HG02623 (cell line): ENCODE data around the gene CCDC24.

Experiments used
- ATAC-seq: cut with Tn5 transposase; IDR thresholded peaks from one replicate; pipeline ENCODE4 v1.9.1; 2021; ENCODE audit warnings: moderate library complexity; ENCODE audit not compliant: unreplicated experiment

CCDC24 gene

DNA sequence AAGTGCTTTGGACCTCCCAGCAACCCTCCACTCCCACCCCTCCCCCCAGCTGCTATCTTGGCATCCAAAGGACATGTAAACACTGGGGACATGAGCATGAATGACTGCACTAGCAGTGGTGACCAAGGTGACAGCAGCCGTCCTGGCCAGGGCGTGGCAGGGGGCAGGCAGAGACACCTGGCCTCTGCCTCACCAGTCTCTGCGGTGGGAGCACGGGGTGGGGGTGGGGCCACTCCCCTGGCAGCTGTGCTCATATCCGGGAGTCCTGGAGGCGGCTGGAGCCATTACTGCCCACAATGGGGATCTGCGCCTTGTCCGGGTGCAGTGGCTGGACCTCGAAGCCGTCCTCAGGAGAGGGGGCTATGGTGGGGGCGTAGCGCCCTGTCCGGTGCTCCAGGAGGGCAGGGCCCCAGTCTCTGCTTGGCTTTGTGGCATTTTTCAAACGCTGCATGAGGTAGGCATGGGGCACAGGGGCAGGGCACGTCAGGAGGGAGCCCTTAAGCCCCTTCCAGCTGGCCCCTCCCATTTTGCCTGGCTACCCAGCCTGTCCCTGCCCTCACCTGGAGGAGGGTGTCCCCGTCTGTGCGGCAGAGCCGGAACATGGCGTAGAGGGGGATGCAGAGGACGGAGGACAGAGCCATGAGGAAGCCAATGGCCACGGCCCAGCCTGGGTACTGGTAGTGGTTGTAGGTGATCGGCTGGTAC is 6.0 kb downstream of the CCDC24 start:
- ATAC-seq = no peak

DNA sequence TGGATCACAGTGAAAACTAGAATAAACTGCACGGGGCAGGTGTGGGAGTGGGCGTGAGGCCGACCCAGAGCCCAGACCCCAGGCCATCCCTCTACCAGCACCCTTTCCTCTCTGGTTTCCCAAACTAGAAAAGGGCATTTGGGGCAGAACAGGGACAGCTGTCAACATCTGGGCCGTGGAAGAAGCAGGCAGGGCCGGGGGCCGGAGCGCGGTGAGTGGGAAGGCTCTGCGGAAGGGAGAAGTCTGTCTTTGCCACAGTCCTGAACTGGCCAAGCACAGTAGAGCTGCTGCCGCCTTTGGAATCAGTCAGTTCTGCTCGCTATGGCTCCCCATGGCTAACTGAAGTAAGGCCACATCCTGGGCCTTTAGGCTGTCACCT is 6.6 kb downstream of the CCDC24 start:
- ATAC-seq = no peak

DNA sequence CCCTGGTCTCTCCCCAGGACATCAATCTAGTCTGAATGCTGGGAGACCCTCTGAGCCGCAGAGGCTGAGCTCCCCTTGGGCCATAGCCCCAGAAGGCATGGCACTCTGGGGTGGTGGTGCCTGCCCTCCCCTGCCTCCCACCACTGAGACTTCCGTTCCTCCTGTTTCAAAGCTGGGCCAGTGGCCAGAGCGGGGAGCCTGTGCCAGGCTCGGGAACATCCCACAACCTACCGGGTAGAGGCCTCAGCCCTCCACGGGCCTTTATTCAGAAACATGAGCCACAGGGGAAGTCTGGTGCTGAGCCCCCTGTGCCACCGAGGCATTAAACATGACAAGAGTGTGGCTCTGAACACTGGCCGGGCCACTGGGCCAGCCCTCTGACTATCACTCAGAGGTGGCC is 8.1 kb downstream of the CCDC24 start:
- no peak for ATAC-seq

DNA sequence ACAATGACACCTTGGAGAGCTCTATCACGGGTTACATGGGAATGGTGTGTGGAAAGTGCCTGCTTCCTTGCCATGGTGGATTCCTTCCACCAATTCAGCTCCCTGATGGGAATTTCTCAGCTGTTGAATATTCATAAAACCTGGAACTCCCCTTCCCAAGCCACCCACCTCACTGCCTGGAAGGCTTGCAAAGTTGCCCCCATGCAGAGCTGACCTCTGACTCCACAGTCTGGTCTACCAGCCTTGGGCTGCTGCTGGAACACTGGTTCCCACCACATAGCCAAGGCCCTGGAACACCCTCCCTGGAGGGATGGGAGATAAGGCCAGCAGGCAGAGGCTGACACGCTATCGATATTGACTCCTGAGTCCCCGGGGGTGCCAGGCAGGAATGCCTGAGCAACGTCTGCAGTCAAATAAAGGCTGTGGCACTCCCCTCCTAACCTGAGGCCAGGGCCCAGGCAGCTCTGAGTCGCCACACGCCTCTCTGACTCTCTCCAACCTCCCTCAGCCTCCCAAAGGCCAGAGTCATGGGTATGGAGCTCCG is 8.8 kb downstream of the CCDC24 start:
- no peak for ATAC-seq

DNA sequence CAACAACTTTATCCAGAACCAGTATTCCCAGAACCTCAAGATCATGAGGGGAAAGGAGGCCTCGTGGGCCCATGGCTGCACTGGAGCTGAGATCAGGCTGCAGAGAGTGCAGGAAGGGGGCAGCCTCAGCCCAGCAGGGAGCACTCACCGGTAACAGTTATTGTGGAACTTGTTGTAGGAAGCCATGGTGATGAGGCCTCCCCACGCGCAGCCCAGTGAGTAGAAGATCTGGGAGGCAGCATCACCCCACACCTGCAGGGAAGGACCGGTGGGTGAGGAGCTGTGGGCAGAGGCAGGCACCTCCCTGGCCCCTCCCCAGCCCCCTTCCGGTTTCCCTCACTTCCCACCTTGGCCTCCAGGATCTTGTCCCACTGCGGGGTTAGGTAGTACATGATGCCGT is 10.8 kb downstream of the CCDC24 start:
- no peak for ATAC-seq

DNA sequence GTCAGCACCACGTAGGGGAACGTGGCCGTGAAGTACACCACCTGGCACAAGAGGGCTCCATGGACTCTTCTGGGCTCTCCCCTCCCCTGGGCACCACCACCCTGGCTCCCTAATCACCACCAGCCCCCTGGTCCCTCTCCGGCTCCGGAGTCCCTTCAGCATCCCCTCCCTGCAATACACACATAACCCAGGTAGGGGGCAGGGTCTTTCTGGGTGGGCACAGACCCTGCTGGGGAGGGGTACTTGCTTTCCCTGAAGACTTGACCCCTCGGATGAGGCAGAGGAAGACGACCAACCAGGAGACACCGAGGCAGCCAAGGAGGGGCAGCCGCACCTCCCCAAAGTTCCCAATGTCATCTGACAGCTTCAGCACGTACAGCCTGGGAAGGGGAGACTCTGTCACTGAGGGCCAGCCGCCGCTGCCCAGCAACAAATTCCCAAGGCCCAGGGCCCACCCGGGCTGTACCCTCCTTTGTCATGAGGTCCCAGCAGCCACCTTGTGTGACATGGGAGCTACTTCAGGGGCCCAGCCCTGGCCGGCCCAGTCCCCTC is 11.3 kb downstream of the CCDC24 start:
- no peak for ATAC-seq

DNA sequence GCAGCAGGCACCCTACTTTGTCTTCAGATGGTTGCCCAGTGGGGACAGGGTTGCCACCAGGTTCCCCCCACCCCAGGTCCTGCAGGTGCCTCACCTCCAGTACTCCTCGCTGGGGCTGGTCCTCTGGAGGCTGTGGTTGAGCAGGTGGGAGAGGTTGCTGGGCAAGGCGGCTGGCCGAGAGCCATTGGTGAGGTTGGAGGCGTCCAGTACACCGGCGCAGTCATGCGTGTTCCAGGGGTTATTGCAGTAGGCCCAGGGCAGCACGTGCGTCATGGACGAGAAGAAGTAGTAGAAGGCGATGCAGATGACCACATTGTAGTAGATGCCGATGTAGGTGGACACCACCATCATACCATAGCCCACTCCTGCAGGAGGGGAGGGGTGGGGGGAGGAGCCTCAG is 16.9 kb downstream of the CCDC24 start:
- no peak for ATAC-seq

DNA sequence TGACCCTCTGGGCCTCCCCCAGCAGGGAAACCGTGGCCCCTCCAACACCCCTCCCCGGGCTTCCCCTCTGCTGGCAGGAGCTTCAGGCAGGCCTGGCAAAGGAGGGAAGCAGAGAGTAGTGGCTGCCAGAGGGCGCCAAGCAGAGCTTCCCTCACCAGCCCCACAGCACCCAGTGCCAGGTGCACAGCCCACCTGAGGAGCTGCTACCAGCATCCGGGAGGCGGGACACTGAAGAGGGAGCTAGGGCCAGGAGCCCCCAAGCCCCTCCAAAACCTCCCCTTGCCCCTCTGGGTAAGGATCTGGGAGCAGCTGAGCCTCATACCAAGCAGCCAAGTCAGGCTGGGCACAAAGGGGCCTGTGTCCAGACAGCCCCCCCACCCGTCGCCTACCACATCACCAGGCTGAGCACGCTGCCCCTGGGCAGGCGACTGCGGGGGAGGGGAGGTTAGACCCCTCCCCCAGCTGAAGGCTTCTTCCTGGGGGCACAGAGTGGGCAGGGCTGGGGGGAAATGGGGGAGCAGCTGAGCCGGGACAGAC is 19.6 kb downstream of the CCDC24 start:
- no peak for ATAC-seq

DNA sequence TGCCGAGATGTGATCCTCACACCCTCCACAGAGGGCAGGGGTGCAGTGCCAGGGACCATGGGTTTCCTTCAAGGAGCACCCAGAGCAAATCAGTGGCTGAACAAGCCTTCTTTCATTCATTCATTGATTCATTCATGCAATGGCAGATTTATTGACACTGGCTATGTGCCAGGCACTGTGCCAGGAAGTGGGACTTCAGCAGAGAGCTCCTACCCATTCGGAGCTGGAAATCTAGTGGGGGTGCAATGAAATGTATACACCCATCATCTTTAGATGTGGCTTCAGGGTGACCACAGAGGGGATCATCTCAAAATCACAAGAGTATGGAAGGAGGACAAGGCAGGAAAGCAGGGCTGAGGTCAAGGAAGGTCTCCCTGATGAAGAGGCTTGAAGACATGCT is 21.0 kb downstream of the CCDC24 start:
- no peak for ATAC-seq

DNA sequence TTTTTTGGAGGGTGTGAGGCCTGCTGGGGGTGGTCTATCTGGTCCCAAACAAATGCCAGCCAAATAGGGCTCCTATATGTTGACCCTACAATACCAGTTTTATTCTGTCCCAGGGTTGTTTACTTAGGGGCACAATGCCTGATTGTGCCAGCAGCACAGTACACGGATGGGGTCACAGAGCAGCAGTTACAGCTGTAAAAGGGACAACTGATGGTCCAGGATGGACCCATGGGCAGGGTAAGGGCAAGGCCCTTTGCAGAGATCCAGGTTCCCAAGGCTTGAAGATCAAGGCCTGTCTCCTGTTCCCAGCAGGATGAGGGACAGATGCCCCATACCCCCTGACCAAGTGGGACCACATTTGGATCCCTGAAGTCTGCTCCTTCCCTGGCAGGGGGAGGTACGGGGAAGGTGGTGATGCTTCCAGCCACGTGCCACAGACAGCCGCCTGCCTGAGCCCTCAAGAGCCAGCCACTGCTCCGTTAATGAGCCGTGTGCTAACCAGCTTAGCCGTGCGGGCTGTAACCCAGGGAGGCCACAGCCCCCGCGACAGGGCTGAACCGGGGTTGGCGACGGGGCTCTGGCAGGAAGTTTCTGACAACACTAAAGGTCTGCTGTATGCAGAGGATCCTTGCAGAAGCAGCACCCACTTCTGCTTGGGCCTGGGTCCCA is 21.7 kb downstream of the CCDC24 start:
- no peak for ATAC-seq

DNA sequence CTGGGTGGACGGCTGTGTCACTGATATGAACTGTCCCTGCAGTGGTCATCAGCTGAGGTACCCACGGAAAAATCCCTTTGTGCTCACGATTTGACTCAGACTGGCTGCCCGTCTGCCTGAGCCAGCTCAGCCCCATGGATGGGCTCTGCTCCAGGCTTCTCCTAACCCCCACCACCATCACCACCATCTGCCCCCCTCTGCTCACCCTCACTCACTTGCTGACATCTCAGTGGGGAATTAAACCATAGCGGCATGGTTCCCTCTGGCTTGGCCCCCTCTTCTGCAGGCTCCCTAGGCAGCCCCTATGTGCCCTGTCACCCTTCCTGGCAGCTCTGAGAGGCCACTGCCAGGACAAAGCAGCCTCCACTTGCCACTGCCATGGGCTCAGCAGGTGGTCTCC is 22.6 kb downstream of the CCDC24 start:
- no peak for ATAC-seq

DNA sequence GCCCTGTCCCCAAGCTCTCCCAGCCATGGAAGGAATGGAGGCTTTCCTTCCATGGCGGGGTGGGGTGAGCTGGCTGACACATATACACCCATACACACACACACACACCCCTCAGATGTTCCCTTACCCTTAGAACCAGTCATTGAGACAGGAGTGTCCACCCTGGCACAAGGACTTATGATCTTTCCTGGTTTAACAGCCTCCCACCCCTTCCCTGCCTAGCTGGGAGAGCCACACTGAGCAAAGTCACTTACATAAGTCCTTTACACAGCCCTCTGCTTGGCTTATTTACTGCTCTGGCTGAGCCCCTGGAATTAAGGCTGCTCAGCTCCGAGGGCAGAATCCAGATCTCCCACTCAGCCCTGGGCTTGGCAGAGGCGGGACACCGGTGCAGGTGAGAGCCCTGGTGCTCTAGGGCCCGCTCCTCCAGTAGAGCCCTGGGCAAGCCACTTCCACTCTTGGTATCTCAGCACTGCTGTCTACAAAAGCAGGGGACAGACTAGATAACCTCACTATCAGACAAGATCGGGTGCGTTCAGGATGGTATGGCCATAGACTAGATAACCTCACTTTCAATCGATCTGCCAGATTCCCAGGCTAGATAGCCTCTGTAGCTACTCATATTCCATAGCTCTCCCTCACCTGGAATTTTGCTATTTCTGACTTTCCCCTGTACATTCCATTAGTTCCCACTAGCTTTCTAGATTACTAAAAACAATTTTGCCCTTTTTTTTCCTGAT is 23.1 kb downstream of the CCDC24 start:
- no peak for ATAC-seq

DNA sequence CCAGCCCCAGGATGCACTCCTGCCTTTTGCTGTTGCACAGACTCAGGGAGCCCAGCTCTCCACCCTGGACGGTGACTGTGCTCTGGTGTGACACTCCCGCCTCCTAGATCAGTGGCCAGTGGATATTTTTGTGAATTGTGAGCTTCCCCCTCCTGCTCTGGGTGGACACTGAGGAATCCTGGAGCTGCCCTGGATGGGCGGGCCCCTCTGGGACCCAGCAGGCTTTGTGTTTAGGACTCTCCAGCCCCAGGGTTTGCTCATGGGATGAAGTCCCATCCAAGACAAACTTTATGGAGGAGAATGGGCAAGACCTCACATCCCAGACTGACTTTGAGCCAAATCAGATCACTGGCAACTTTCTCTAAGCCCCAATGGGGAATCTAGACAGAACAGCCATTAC is 23.8 kb downstream of the CCDC24 start:
- ATAC-seq = no peak

DNA sequence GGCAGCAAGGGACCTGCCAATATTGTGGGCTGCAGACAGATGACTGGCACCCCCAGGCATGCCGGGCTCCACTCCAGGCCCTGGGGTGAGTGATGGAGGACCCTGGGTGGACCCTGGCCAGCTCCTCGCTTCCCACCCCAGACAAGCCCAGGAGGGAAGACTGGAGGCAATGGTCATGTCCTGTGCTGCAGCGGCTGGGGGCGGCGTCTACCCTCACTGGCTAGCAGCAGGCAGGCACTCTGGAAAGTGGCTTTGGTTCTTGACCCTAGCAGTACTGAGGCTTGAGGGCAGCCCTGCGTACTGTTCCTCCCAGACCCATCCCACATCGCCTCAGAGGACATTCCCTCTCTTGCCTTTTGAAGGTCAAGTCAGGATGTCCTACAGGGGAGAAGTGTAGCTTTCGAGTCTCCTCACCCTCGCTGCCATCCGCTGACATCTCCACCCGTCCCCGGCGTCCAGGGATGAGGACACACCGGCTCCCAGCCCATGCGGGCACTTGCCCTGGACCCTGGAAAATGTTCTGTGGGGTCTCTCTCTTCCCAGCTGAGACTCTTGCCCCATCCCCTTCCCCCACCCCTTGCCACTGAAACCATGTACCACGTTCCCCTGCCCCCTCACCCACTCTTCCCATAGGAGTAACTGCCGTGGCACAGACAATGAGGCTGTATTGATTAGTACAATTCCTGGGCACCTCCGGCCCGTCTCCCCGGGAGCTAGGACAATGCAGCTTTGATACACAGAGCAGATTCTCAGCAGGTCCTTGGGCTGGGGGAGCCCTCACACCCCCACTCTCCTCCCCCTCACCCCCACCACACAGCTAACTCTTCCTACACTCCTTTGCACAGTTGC is 24.9 kb downstream of the CCDC24 start:
- ATAC-seq = no peak

DNA sequence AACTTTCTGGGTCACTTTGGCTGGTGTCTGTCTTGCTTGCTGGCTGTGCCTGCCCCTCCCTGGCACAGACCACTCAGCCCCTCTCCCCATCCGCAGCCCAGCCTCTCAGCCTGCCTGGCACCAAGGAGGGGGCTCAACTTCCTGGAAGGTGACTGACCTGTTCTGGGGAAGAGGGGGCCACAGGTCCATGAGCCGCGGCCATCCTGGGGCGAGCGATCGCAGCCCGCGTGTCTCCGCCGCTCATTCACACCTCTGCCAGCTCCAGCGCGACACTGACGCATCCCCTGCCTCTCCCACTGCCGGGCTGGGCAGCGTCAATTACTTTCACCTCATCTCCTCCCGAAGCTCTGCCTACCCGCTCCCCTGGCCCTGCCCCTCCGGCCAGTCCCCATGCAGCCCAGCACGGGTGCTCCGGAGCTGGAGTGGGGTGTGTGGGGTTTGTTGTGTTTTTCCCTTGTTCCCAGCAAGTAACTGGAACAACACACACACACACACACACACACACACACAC is 25.5 kb downstream of the CCDC24 start:
- ATAC-seq = no peak

DNA sequence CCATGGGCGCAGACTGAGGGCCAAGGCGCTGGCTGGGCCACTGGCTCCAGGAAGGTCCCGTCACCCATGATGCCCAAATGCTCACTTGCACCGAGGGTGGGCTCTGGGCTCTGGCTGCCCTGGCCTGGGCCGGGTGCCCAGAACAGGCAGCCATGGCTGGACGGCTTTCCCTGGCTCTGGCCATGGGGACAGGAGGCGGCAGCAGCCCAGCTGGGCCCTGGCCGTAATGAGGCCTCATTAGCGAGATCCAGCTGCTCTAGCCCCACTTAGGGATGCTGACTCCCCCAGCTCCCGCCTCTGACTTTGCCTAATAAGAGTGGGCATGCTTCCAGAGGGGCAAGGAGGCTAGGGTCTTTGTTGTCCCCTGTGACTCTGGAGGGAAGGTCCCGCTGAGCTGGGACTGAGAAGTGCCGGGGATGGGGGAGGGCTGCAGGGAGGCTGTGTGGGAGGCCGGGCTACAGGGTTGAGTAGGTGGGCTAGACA is 28.1 kb downstream of the CCDC24 start:
- no peak for ATAC-seq

DNA sequence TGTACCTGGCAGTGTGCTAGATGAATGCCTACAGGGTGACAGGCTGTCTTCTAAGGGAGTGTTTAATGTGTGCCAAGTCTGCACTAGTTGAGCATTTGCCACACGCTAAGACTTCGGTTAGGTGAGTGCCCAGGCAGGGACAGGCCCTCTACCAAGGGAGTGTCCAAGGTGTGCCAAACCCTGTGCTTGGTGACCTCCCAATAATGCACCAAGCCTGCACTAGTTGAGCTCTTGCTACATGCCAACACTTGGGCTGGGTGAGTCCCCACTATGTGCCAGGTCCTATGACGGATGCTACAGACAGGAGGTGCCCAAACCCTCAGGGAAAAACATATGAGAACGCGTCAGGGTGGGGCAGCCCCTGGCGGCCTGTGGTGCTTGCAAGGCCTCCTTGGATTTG is 29.1 kb downstream of the CCDC24 start:
- ATAC-seq = no peak

DNA sequence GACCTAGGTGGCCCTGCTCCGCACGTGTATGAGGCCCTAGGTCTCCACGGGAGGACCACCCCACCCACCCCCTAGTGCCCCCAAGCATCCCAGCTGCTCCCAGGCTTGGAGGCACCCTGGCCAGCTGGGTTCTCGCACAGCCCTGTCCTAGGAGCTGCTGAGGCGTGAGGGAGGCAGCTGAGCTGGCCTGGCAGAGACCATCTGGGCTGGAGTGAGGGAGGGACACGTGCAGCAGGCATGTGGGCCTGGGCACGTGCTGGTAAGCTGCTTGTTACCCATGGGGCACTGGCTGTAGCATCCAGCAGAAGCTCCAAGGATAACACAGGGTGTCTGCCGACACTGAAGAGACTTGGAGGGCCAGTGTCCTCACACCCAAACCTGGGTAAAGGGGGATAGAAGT is 29.8 kb downstream of the CCDC24 start:
- no peak for ATAC-seq

DNA sequence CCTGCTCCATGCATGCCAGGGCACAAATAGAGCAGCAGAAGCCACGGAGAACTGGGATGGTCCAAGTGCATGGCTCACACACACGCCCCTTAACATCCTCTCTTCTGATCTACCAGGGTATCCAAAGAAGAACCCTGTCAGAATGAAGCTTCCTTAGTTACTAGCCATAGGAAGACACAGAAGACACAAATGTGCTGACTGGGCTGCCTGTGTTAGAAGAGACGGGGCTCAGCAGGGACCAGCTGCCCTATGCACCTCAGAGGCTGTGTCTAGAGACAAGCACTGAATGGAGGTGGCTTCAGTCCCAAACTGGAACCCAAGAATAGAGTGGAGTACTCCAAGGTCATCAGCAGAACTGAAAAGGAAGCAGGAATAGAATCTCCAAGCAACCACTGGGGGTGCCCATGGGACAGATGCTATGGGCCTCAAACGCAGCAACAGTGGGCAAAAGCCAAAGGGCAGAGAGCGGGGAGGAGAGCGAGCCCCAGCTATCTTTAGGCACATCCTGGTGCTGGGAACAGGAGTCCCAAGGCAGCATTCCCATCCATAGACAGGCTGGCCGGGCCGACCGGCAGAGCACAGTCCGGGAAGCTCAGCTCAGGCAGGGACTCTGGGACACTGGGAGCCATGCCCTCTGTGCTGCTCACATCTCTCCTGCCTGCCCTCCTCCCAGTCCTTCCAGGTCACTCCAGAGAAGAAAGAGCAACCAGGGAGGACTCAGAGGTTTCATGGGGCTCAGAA is 30.4 kb downstream of the CCDC24 start:
- no peak for ATAC-seq
